ENCODE data around the gene CORO1C.

Gene CORO1C

GRCh38 chr12:108764540-108765288, 33.4 kb upstream of the CORO1C start:
- TF ChIP-seq GATA3 (IDR thresholded peaks at IDR 0.05; ENCODE audit: low read depth, low read length) (no peak), GATA2 (IDR thresholded peaks at IDR 0.05; ENCODE audit: low read depth, low read length) (no peak)

- TF ChIP-seq GATA2 (IDR thresholded peaks at IDR 0.05; ENCODE audit: low read depth, low read length) = no peak
- no peak for TF ChIP-seq GATA3 (IDR thresholded peaks at IDR 0.05; ENCODE audit: low read depth, low read length)
These were observed 29.9 kb upstream of the CORO1C start for GRCh38 chr12:108761226-108761625.

- TF ChIP-seq GATA3 (IDR thresholded peaks at IDR 0.05; ENCODE audit: low read depth, low read length) (no peak), GATA2 (IDR thresholded peaks at IDR 0.05; ENCODE audit: low read depth, low read length) (no peak)
These were observed 28.6 kb upstream of the CORO1C start for GRCh38 chr12:108759924-108760323.

- TF ChIP-seq GATA3 (IDR thresholded peaks at IDR 0.05; ENCODE audit: low read depth, low read length) (no peak), GATA2 (IDR thresholded peaks at IDR 0.05; ENCODE audit: low read depth, low read length) (no peak)
These were observed 26.5 kb upstream of the CORO1C start for GRCh38 chr12:108757856-108758255.

- TF ChIP-seq GATA3 (IDR thresholded peaks at IDR 0.05; ENCODE audit: low read depth, low read length) (no peak), GATA2 (IDR thresholded peaks at IDR 0.05; ENCODE audit: low read depth, low read length) (no peak)
These were observed 25.1 kb upstream of the CORO1C start for GRCh38 chr12:108756421-108756820.

- TF ChIP-seq GATA3 (IDR thresholded peaks at IDR 0.05; ENCODE audit: low read depth, low read length) (no peak), GATA2 (IDR thresholded peaks at IDR 0.05; ENCODE audit: low read depth, low read length) (no peak)
These were observed 24.2 kb upstream of the CORO1C start for GRCh38 chr12:108755481-108755880.

GRCh38 chr12:108753976-108754375, 22.7 kb upstream of the CORO1C start:
- TF ChIP-seq GATA3 (IDR thresholded peaks at IDR 0.05; ENCODE audit: low read depth, low read length) = no peak
- no peak for TF ChIP-seq GATA2 (IDR thresholded peaks at IDR 0.05; ENCODE audit: low read depth, low read length)

GRCh38 chr12:108752387-108752786, 21.1 kb upstream of the CORO1C start:
- TF ChIP-seq GATA3 (IDR thresholded peaks at IDR 0.05; ENCODE audit: low read depth, low read length) (no peak), GATA2 (IDR thresholded peaks at IDR 0.05; ENCODE audit: low read depth, low read length) (no peak)

- TF ChIP-seq GATA3 (IDR thresholded peaks at IDR 0.05; ENCODE audit: low read depth, low read length) (no peak), GATA2 (IDR thresholded peaks at IDR 0.05; ENCODE audit: low read depth, low read length) (no peak)
These were observed 20.5 kb upstream of the CORO1C start for GRCh38 chr12:108751821-108752220.

- TF ChIP-seq GATA2 (IDR thresholded peaks at IDR 0.05; ENCODE audit: low read depth, low read length) (no peak), GATA3 (IDR thresholded peaks at IDR 0.05; ENCODE audit: low read depth, low read length) (no peak)
These were observed 19.2 kb upstream of the CORO1C start for GRCh38 chr12:108750526-108750925.

GRCh38 chr12:108747563-108747962, 16.2 kb upstream of the CORO1C start:
- TF ChIP-seq GATA2 (IDR thresholded peaks at IDR 0.05; ENCODE audit: low read depth, low read length) (no peak), GATA3 (IDR thresholded peaks at IDR 0.05; ENCODE audit: low read depth, low read length) (no peak)

- TF ChIP-seq GATA3 (IDR thresholded peaks at IDR 0.05; ENCODE audit: low read depth, low read length) = no peak
- TF ChIP-seq GATA2 (IDR thresholded peaks at IDR 0.05; ENCODE audit: low read depth, low read length) = no peak
These were observed 14.3 kb upstream of the CORO1C start for GRCh38 chr12:108745641-108746040.

- no peak for TF ChIP-seq GATA3 (IDR thresholded peaks at IDR 0.05; ENCODE audit: low read depth, low read length)
- TF ChIP-seq GATA2 (IDR thresholded peaks at IDR 0.05; ENCODE audit: low read depth, low read length) = no peak
These were observed 12.9 kb upstream of the CORO1C start for GRCh38 chr12:108744021-108744897.

- TF ChIP-seq GATA2 (IDR thresholded peaks at IDR 0.05; ENCODE audit: low read depth, low read length) = no peak
- no peak for TF ChIP-seq GATA3 (IDR thresholded peaks at IDR 0.05; ENCODE audit: low read depth, low read length)
These were observed 6.9 kb upstream of the CORO1C start for GRCh38 chr12:108738170-108738569.

- TF ChIP-seq GATA2 (IDR thresholded peaks at IDR 0.05; ENCODE audit: low read depth, low read length) = no peak
- TF ChIP-seq GATA3 (IDR thresholded peaks at IDR 0.05; ENCODE audit: low read depth, low read length) = no peak
These were observed 4.5 kb upstream of the CORO1C start for GRCh38 chr12:108735855-108736254.

Measured in SH-SY5Y (cell line).